Suprapubic skin (tissue), 4 donors: ENCODE data around the gene ARL2. TPM values are rescaled to one million over a fixed set of nuclear protein-coding genes. Genes with fewer than 3 reads are reported as not detected.

Source experiments
- DNase-seq, 2 donors: peaks; one replicate each; pipeline ENCODE4 v3.0.0-alpha.2; 2019; ENCODE audit warnings: low spot score in 2 of 2
- H3K27ac ChIP-seq: fragments of 200-600 bp; sonication (generic); one replicate; pipeline ENCODE4 v1.5.1; 2019
- H3K27me3 ChIP-seq: fragments of 200-600 bp; sonication (generic); one replicate; pipeline ENCODE4 v1.5.1; 2019
- H3K36me3 ChIP-seq: fragments of 200-600 bp; sonication (generic); one replicate; pipeline ENCODE4 v1.5.1; 2019
- H3K4me1 ChIP-seq: fragments of 200-600 bp; sonication (generic); one replicate; pipeline ENCODE4 v1.5.1; 2019
- H3K4me3 ChIP-seq: fragments of 200-600 bp; sonication (generic); one replicate; pipeline ENCODE4 v1.5.1; 2019; ENCODE audit warnings: mild to moderate bottlenecking
- H3K9me3 ChIP-seq: fragments of 200-600 bp; sonication (generic); one replicate; pipeline ENCODE4 v1.5.1; 2019
- CTCF ChIP-seq, 2 donors: fragments of 200-600 bp in 1 of 2; fragments of 450-650 bp in 1 of 2; sonication (generic) in 1 of 2; IDR thresholded peaks; one replicate each; pipeline ENCODE4 v1.5.1; 2016 to 2019; ENCODE audit warnings: antibody characterized with exemption in 2 of 2, mild to moderate bottlenecking in 1 of 2, moderate library complexity in 1 of 2
- EP300 ChIP-seq: sonication (generic); formaldehyde crosslinking; IDR thresholded peaks from one replicate; pipeline ENCODE4 v1.6.1; 2017; ENCODE audit warnings: antibody characterized with exemption
- POLR2A ChIP-seq, 2 donors: fragments of 450-650 bp; IDR thresholded peaks; one replicate each; pipeline ENCODE4 v1.6.1; 2017; ENCODE audit warnings: antibody characterized with exemption in 2 of 2, mild to moderate bottlenecking in 2 of 2, moderate library complexity in 2 of 2
- POLR2AphosphoS5 ChIP-seq, 3 donors: sonication (generic); formaldehyde crosslinking; IDR thresholded peaks; one replicate each; pipeline ENCODE4 v1.6.1; 2017; ENCODE audit warnings: antibody characterized with exemption in 3 of 3
- WGBS: methylation state at CpG from one replicate; pipeline ENCODE4 v1.1.5; 2018; 5-methylcytosine and 5-hydroxymethylcytosine counted together
- total RNA-seq, 4 donors: library from RNA; depleted of rRNA; stranded (reverse); fragments of >200 nt; gene quantifications; one replicate each; pipeline ENCODE4 v1.1.0, GENCODE V29; 2016

ARL2 gene
- total RNA-seq, 4 donors from 2014 or later = 67.8 to 91.3 (median 87.8) TPM

GRCh38 chr11:65066315-65066714 is 52.4 kb downstream of the ARL2 start:
- H3K4me3 ChIP-seq = no peak overlapping the region
- no peaks in the 10 kb centered on the region for H3K4me1 ChIP-seq
- TF ChIP-seq POLR2AphosphoS5 (IDR thresholded peaks at IDR 0.05) = no peak
- no peak for TF ChIP-seq CTCF (IDR thresholded peaks at IDR 0.05)
- no peak for TF ChIP-seq EP300
- no peak for TF ChIP-seq POLR2A (IDR thresholded peaks at IDR 0.05)
- H3K36me3 ChIP-seq = no peaks in the 10 kb centered on the region
- no peak overlapping the region for H3K27ac ChIP-seq
- no peaks in the 10 kb centered on the region for H3K27me3 ChIP-seq
- DNase-seq = no peak
- H3K9me3 ChIP-seq = no peaks in the 10 kb centered on the region
- 70% methylated on average over 2 of the region's 11 CpGs for WGBS

- TF ChIP-seq EP300 = no peak
- no peak for TF ChIP-seq POLR2AphosphoS5 (IDR thresholded peaks at IDR 0.05)
- TF ChIP-seq CTCF (IDR thresholded peaks at IDR 0.05) = no peak
- TF ChIP-seq POLR2A (IDR thresholded peaks at IDR 0.05) = no peak
- no peak for DNase-seq
- H3K36me3 ChIP-seq = no peaks in the 10 kb centered on the region
- no peaks in the 10 kb centered on the region for H3K4me1 ChIP-seq
- no peaks in the 10 kb centered on the region for H3K9me3 ChIP-seq
- no peak overlapping the region for H3K4me3 ChIP-seq
- no peak overlapping the region for H3K27ac ChIP-seq
- no peaks in the 10 kb centered on the region for H3K27me3 ChIP-seq
- 71% methylated on average over 3 of the region's 4 CpGs for WGBS
These were observed 52.9 kb downstream of the ARL2 start for GRCh38 chr11:65066805-65067291.

- Histone ChIP-seq H3K4me1 (no peaks in the 10 kb centered on the region), H3K4me3 (no peak overlapping the region), H3K27ac (no peak overlapping the region), H3K36me3 (no peaks in the 10 kb centered on the region), H3K9me3 (no peaks in the 10 kb centered on the region), H3K27me3 (no peaks in the 10 kb centered on the region)
- 90% methylated on average over 7 of the region's 10 CpGs for WGBS
- no peak for DNase-seq
- TF ChIP-seq EP300 (no peak), CTCF (IDR thresholded peaks at IDR 0.05) (no peak), POLR2AphosphoS5 (IDR thresholded peaks at IDR 0.05) (no peak), POLR2A (IDR thresholded peaks at IDR 0.05) (no peak)
These were observed 53.5 kb downstream of the ARL2 start for GRCh38 chr11:65067446-65067845.

- 60% methylated on average over 9 of the region's 9 CpGs for WGBS
These were observed 55.3 kb downstream of the ARL2 start for GRCh38 chr11:65069217-65069616.

More at GRCh38 chr11:65069217-65069616, 55.3 kb downstream of the ARL2 start:
- Histone ChIP-seq H3K27me3 (no peaks in the 10 kb centered on the region), H3K4me1 (no peaks in the 10 kb centered on the region), H3K36me3 (no peaks in the 10 kb centered on the region), H3K9me3 (no peaks in the 10 kb centered on the region), H3K27ac (no peak overlapping the region), H3K4me3 (no peak overlapping the region)
- no peak for DNase-seq
- TF ChIP-seq POLR2A (IDR thresholded peaks at IDR 0.05) = no peak

Other genes with a start within 250 kb of the ARL2 start
- gene SF1, start 235.6 kb upstream of the ARL2 start, total RNA-seq = 100 to 1,000 TPM; 270 to 559 (median 373) TPM
- 10 to 100 TPM; 13.6 to 20.4 (median 15.3) TPM for gene MAP4K2, start 210.9 kb upstream of the ARL2 start, total RNA-seq
- 10 to 100 TPM; 26.9 to 46.6 (median 36.1) TPM for gene MEN1, start 203.6 kb upstream of the ARL2 start, total RNA-seq
- gene CDC42BPG, start 169.5 kb upstream of the ARL2 start, total RNA-seq = 10 to 100 TPM; 42.2 to 64.9 (median 61.1) TPM
- gene EHD1, start 135.5 kb upstream of the ARL2 start, total RNA-seq = 10 to 100 TPM; 47.8 to 85.4 (median 76.8) TPM
- 10 to 100 TPM; 69.5 to 82.2 (median 76.0) TPM for gene ATG2A, start 97.0 kb upstream of the ARL2 start, total RNA-seq
- gene PPP2R5B, start 89.5 kb upstream of the ARL2 start, total RNA-seq = 10 to 100 TPM; 20.1 to 38.3 (median 27.3) TPM
- not detected for gene GPHA2, start 78.3 kb upstream of the ARL2 start, total RNA-seq
- gene MAJIN, start 42.1 kb upstream of the ARL2 start, total RNA-seq = not detected
- under 1 TPM in 2 of 4 donors, not detected in 2; 0.30 to 0.38 TPM for gene BATF2, start 17.2 kb upstream of the ARL2 start, total RNA-seq
- gene SNX15, start 13.3 kb downstream of the ARL2 start, total RNA-seq = 10 to 100 TPM; 12.1 to 30.9 (median 24.2) TPM
- 10 to 100 TPM in 3 of 4 donors, 1 to 10 TPM in 1; 8.7 to 16.5 (median 12.4) TPM for gene SAC3D1, start 27.1 kb downstream of the ARL2 start, total RNA-seq
- gene NAALADL1, start 44.4 kb downstream of the ARL2 start, total RNA-seq = 1 to 10 TPM; 2.7 to 8.3 (median 5.1) TPM
- gene CDCA5, start 69.9 kb downstream of the ARL2 start, total RNA-seq = 1 to 10 TPM in 3 of 4 donors, under 1 TPM in 1; 0.91 to 6.8 (median 1.4) TPM
- gene ZFPL1, start 70.1 kb downstream of the ARL2 start, total RNA-seq = 10 to 100 TPM; 34.1 to 58.5 (median 41.9) TPM
- 100 to 1,000 TPM; 465 to 843 (median 596) TPM for gene VPS51, start 82.1 kb downstream of the ARL2 start, total RNA-seq
- gene TM7SF2, start 97.7 kb downstream of the ARL2 start, total RNA-seq = 100 to 1,000 TPM in 2 of 4 donors, 10 to 100 TPM in 2; 76.5 to 214 (median 145) TPM
- 10 to 100 TPM in 3 of 4 donors, 1 to 10 TPM in 1; 9.0 to 23.3 (median 17.6) TPM for gene ZNHIT2, start 103.5 kb downstream of the ARL2 start, total RNA-seq
- gene FAU, start 108.0 kb downstream of the ARL2 start, total RNA-seq = 100 to 1,000 TPM; 584 to 609 (median 602) TPM
- 10 to 100 TPM; 48.0 to 68.5 (median 61.7) TPM for gene MRPL49, start 108.2 kb downstream of the ARL2 start, total RNA-seq
- 10 to 100 TPM; 52.7 to 61.2 (median 56.9) TPM for gene SYVN1, start 120.4 kb downstream of the ARL2 start, total RNA-seq
- not detected for gene SPDYC, start 156.1 kb downstream of the ARL2 start, total RNA-seq
- gene CAPN1, start 167.8 kb downstream of the ARL2 start, total RNA-seq = 100 to 1,000 TPM; 467 to 627 (median 561) TPM
- 10 to 100 TPM in 1 of 4 donors, 1 to 10 TPM in 3; 4.5 to 19.7 (median 7.3) TPM for gene POLA2, start 247.8 kb downstream of the ARL2 start, total RNA-seq